Measurements from ENCODE around the gene GPSM1. TPM values are rescaled to one million over a fixed set of nuclear protein-coding genes. Genes with fewer than 3 reads are reported as not detected.

The GPSM1 gene
- polyA plus RNA-seq, 1 of the 3 experiments (the other 2 are of a cell fraction): 26.7 TPM

GRCh38 chr9:136394312-136395019 is 67.1 kb downstream of the GPSM1 start:
- CTCF ChIA-PET: interaction anchor here (0.8 kb wide), 1 partner anchor 21 kb away, joined by 3 read pairs; the partner anchor contains the start of gene CARD9
- Histone ChIP-seq H3K27me3 (ENCODE audit: insufficient read depth) (no peaks in the 10 kb centered on the region), H3K79me2 (ENCODE audit: insufficient read depth) (peaks cover 37% of the 10 kb centered on the region), H3K9ac (no peak overlapping the region), H4K20me1 (ENCODE audit: insufficient read depth) (peaks cover 5% of the 10 kb centered on the region; the same call in 1 of the 2 replicates), H3K27ac (ENCODE audit: low read depth in 2 of 2, low read length in 1 of 2) (no peak overlapping the region), H3K4me1 (ENCODE audit: control insufficient read depth in 1 of 2, insufficient read depth in 2 of 2, low read depth in 1 of 2, low read length in 1 of 2) (peaks cover 3 to 13% of the 10 kb centered on the region in 2 experiments; a peak in 2 of 4 replicates), H3K4me2 (no peak overlapping the region), H3K9me3 (no peaks in the 10 kb centered on the region), H3K36me3 (replicated peaks in 1 of 2; ENCODE audit: control insufficient read depth in 1 of 2, insufficient read depth in 2 of 2, low read length in 1 of 2) (peaks cover 34 to 78% of the 10 kb centered on the region in 2 experiments), H3K4me3 (ENCODE audit: low read depth in 2 of 2, low read length in 1 of 2) (no peak overlapping the region), H2AFZ (ENCODE audit: low read depth) (no peak overlapping the region), H3F3A (replicated peaks; ENCODE audit: insufficient read depth) (no peaks in the 10 kb centered on the region), H3K9me2 (no peaks in the 10 kb centered on the region)
- 95% methylated on average over 8 of the region's 21 CpGs for WGBS (ENCODE audit: low lambda C conversion rate)
- TF ChIP-seq REST (IDR thresholded peaks at IDR 0.05; ENCODE audit: low read depth, low read length): no peak
- no peak for TF ChIP-seq GATA2 (CRISPR knock-in tag; IDR thresholded peaks at IDR 0.05)
- TF ChIP-seq YY1 (IDR thresholded peaks at IDR 0.05; ENCODE audit: low read depth): no peak
- TF ChIP-seq RXRA (IDR thresholded peaks at IDR 0.05; ENCODE audit: borderline replicate concordance, low read depth): no peak
- TF ChIP-seq MAX (IDR thresholded peaks at IDR 0.05; ENCODE audit: low read depth): no peak
- TF ChIP-seq SIN3A (IDR thresholded peaks at IDR 0.05; ENCODE audit: borderline replicate concordance, low read depth, low read length): no peak
- TF ChIP-seq GABPA (IDR thresholded peaks at IDR 0.05; ENCODE audit: low read depth): no peak
- TF ChIP-seq NFIC (IDR thresholded peaks at IDR 0.05; ENCODE audit: borderline replicate concordance): no peak
- no peak for TF ChIP-seq TCF12 (IDR thresholded peaks at IDR 0.05)
- TF ChIP-seq POLR2AphosphoS5 (IDR thresholded peaks at IDR 0.05; ENCODE audit: low read depth, low read length): no peak
- no peak for TF ChIP-seq EP300 (IDR thresholded peaks at IDR 0.05; ENCODE audit: borderline replicate concordance in 1 of 2, low read depth in 1 of 2, low read length in 1 of 2)
- DNase-seq: no peak
- POLR2A ChIA-PET: interaction anchor here (1.1 kb wide), 1 partner anchor 12 kb away, joined by 3 read pairs; no protein-coding TSS in a partner anchor

- no peaks in the 10 kb centered on the region for H3F3A ChIP-seq (replicated peaks; ENCODE audit: insufficient read depth)
- WGBS (ENCODE audit: low lambda C conversion rate): 97% methylated on average over 5 of the region's 13 CpGs
- H3K4me2 ChIP-seq: no peak overlapping the region
- H3K27ac ChIP-seq (ENCODE audit: low read depth in 2 of 2, low read length in 1 of 2): no peak overlapping the region
- peaks cover 34 to 73% of the 10 kb centered on the region in 2 experiments for H3K36me3 ChIP-seq (replicated peaks in 1 of 2; ENCODE audit: control insufficient read depth in 1 of 2, insufficient read depth in 2 of 2, low read length in 1 of 2)
- TF ChIP-seq FOXM1 (IDR thresholded peaks at IDR 0.05; ENCODE audit: low read depth) (no peak), MAX (IDR thresholded peaks at IDR 0.05; ENCODE audit: low read depth) (no peak), EZH2phosphoT487 (IDR thresholded peaks at IDR 0.05; ENCODE audit: borderline replicate concordance, low read depth) (no peak), YY1 (IDR thresholded peaks at IDR 0.05; ENCODE audit: low read depth) (no peak), FOSL2 (IDR thresholded peaks at IDR 0.05; ENCODE audit: borderline replicate concordance, low read depth) (no peak)
- H3K79me2 ChIP-seq (ENCODE audit: insufficient read depth): peaks cover 41% of the 10 kb centered on the region
- CTCF ChIA-PET: no interaction called here
- H3K4me1 ChIP-seq (ENCODE audit: control insufficient read depth in 1 of 2, insufficient read depth in 2 of 2, low read depth in 1 of 2, low read length in 1 of 2): peaks cover 3 to 13% of the 10 kb centered on the region in 2 experiments; a peak in 2 of 4 replicates
- H3K9ac ChIP-seq: no peak overlapping the region
- no peak for DNase-seq
- POLR2A ChIA-PET: no interaction called here
- peaks cover 5% of the 10 kb centered on the region; the same call in 1 of the 2 replicates for H4K20me1 ChIP-seq (ENCODE audit: insufficient read depth)
- H3K9me3 ChIP-seq: no peaks in the 10 kb centered on the region
- H3K27me3 ChIP-seq (ENCODE audit: insufficient read depth): no peaks in the 10 kb centered on the region
- no peak overlapping the region for H2AFZ ChIP-seq (ENCODE audit: low read depth)
- no peaks in the 10 kb centered on the region for H3K9me2 ChIP-seq
- no peak overlapping the region for H3K4me3 ChIP-seq (ENCODE audit: low read depth in 2 of 2, low read length in 1 of 2)
Measured at GRCh38 chr9:136395020-136395340, 67.6 kb downstream of the GPSM1 start.

All from SK-N-SH (cell line).